Liver (tissue), 3 donors: ENCODE data around the gene FBXO24.

Experiments used
- EGR1 ChIP-seq, 2 donors: IDR thresholded peaks; 2 replicates each; pipeline ENCODE4 v1.6.1; 2016 to 2018; ENCODE audit warnings: antibody characterized with exemption in 2 of 2, low read depth in 2 of 2
- GABPA ChIP-seq, 2 donors: IDR thresholded peaks in 1 of 2; conservative IDR thresholded peaks in 1 of 2; 2 replicates each; pipeline ENCODE4 v1.6.1; 2016; ENCODE audit warnings: antibody characterized with exemption in 2 of 2, mild to moderate bottlenecking in 1 of 2, moderate library complexity in 1 of 2
- RAD21 ChIP-seq, 2 donors: IDR thresholded peaks; 2 replicates each; pipeline ENCODE4 v1.6.1; 2016; ENCODE audit warnings: antibody characterized with exemption in 2 of 2, mild to moderate bottlenecking in 2 of 2
- TAF1 ChIP-seq: conservative IDR thresholded peaks from 2 replicates; pipeline ENCODE4 v1.6.1; 2016; ENCODE audit warnings: antibody characterized with exemption, mild to moderate bottlenecking
- YY1 ChIP-seq: IDR thresholded peaks from 2 replicates; pipeline ENCODE4 v1.6.1; 2016; ENCODE audit warnings: antibody characterized with exemption, mild to moderate bottlenecking
- TF ChIP-seq, protein P1 (sequence below): fragments of 150-350 bp; IDR thresholded peaks from 2 replicates; pipeline ENCODE4 v1.5.1; 2017; ENCODE audit warnings: improper control_type of control experiment, low read depth, low read length; ENCODE audit not compliant: missing input control
- TF ChIP-seq, protein P2 (sequence below): IDR thresholded peaks from 2 replicates; pipeline ENCODE4 v1.6.1; 2016; ENCODE audit warnings: antibody characterized with exemption, mild to moderate bottlenecking
- TF ChIP-seq, protein P3 (sequence below): IDR thresholded peaks from 2 replicates; pipeline ENCODE4 v1.6.1; 2016; ENCODE audit warnings: antibody characterized with exemption
- TF ChIP-seq, protein P4 (sequence below): IDR thresholded peaks from 2 replicates; pipeline ENCODE4 v1.6.1; 2016; ENCODE audit warnings: antibody characterized with exemption
- donor health status: healthy.
- donor health status: healthy.

DNA sequence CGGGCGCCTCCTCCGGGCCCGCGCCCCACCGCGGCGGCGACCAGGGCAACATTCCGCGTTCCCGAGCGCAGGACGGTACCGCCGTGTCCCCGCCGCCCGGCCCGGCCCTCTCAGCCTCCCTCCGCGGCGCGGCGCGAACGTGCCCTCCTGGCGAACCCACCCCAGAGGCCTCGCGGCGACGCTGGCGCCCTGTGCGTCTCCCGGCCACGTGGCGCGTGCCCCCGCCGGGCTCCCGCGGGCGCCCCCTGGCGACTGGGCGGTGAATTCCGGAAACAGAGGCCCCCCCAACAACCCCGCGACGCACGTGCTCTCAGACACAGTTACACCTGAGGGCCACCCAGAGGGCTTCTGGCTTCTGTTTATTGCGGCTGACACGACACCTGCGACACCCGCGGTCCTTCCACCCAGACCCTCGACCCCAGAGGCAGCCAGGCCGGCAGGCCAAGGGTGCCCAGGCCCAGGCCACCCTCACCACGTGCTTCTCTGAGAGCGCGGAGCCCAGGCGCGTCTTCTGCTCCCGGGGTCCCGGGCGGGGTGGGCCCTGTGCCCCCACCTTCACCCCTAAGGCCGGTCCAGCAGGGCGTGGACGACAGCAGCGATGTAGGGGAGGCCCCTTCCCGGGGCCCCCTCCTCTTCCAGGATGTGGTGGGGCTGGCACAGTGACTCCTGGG, 12.3 kb upstream of the FBXO24 start, which contains the start of gene SAP25:
- TF ChIP-seq, protein P1, sequence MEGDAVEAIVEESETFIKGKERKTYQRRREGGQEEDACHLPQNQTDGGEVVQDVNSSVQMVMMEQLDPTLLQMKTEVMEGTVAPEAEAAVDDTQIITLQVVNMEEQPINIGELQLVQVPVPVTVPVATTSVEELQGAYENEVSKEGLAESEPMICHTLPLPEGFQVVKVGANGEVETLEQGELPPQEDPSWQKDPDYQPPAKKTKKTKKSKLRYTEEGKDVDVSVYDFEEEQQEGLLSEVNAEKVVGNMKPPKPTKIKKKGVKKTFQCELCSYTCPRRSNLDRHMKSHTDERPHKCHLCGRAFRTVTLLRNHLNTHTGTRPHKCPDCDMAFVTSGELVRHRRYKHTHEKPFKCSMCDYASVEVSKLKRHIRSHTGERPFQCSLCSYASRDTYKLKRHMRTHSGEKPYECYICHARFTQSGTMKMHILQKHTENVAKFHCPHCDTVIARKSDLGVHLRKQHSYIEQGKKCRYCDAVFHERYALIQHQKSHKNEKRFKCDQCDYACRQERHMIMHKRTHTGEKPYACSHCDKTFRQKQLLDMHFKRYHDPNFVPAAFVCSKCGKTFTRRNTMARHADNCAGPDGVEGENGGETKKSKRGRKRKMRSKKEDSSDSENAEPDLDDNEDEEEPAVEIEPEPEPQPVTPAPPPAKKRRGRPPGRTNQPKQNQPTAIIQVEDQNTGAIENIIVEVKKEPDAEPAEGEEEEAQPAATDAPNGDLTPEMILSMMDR = peak; percentile 14
- TF ChIP-seq, protein P2, sequence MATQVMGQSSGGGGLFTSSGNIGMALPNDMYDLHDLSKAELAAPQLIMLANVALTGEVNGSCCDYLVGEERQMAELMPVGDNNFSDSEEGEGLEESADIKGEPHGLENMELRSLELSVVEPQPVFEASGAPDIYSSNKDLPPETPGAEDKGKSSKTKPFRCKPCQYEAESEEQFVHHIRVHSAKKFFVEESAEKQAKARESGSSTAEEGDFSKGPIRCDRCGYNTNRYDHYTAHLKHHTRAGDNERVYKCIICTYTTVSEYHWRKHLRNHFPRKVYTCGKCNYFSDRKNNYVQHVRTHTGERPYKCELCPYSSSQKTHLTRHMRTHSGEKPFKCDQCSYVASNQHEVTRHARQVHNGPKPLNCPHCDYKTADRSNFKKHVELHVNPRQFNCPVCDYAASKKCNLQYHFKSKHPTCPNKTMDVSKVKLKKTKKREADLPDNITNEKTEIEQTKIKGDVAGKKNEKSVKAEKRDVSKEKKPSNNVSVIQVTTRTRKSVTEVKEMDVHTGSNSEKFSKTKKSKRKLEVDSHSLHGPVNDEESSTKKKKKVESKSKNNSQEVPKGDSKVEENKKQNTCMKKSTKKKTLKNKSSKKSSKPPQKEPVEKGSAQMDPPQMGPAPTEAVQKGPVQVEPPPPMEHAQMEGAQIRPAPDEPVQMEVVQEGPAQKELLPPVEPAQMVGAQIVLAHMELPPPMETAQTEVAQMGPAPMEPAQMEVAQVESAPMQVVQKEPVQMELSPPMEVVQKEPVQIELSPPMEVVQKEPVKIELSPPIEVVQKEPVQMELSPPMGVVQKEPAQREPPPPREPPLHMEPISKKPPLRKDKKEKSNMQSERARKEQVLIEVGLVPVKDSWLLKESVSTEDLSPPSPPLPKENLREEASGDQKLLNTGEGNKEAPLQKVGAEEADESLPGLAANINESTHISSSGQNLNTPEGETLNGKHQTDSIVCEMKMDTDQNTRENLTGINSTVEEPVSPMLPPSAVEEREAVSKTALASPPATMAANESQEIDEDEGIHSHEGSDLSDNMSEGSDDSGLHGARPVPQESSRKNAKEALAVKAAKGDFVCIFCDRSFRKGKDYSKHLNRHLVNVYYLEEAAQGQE = no peak
- TF ChIP-seq YY1 (no peak), TAF1 (no peak), GABPA (IDR thresholded peaks at IDR 0.05 in 1 of 2, conservative IDR thresholded peaks at IDR 0.05 in 1 of 2) (no peak), RAD21 (IDR thresholded peaks at IDR 0.05) (no peak), EGR1 (IDR thresholded peaks at IDR 0.05; ENCODE audit: low read depth in 2 of 2) (no peak)
- TF ChIP-seq, protein P3, sequence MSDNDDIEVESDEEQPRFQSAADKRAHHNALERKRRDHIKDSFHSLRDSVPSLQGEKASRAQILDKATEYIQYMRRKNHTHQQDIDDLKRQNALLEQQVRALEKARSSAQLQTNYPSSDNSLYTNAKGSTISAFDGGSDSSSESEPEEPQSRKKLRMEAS = no peak
- TF ChIP-seq, protein P4, sequence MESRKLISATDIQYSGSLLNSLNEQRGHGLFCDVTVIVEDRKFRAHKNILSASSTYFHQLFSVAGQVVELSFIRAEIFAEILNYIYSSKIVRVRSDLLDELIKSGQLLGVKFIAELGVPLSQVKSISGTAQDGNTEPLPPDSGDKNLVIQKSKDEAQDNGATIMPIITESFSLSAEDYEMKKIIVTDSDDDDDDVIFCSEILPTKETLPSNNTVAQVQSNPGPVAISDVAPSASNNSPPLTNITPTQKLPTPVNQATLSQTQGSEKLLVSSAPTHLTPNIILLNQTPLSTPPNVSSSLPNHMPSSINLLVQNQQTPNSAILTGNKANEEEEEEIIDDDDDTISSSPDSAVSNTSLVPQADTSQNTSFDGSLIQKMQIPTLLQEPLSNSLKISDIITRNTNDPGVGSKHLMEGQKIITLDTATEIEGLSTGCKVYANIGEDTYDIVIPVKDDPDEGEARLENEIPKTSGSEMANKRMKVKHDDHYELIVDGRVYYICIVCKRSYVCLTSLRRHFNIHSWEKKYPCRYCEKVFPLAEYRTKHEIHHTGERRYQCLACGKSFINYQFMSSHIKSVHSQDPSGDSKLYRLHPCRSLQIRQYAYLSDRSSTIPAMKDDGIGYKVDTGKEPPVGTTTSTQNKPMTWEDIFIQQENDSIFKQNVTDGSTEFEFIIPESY = no peak
